VCaP (cell line): ENCODE data around the gene AKAP11.

ENCODE experiments used
- H3K27ac ChIP-seq: fragments of 450-650 bp; 2 replicates; pipeline ENCODE4 v1.5.1; 2017
- CTCF ChIP-seq: fragments of 450-650 bp; conservative IDR thresholded peaks from 2 replicates; pipeline ENCODE4 v1.5.1; 2017; ENCODE audit warnings: mild to moderate bottlenecking, moderate library complexity

Gene AKAP11

GRCh38 chr13:42280537-42280936 lies 8.6 kb downstream of the AKAP11 start:
- no peak for TF ChIP-seq CTCF
- H3K27ac ChIP-seq = peak overlapping the region; percentile 11; the same call in 1 of the 2 replicates

- no peak overlapping the region for H3K27ac ChIP-seq
- no peak for TF ChIP-seq CTCF
Measured at GRCh38 chr13:42283574-42283973, 11.6 kb downstream of the AKAP11 start.

- TF ChIP-seq CTCF = no peak
- H3K27ac ChIP-seq = no peak overlapping the region
Measured at GRCh38 chr13:42284068-42284467, 12.1 kb downstream of the AKAP11 start.

DNA sequence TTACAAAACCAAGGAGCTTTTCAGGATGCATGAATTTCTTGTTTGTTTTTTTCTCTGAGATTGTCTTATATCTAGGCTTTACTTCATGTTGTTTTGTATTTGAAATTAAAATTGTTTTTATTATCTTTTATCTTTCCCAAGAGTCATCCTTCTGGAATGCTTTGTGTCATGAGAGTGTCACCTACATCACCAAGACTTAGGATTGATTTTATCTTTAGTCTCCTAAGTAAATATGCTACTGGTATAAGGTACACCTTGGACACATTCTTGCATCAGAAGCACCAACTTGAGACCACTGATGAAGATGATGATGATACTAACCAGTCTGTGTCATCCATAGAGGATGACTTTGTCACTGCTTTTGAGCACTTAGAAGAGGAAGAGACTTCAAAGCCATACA lies 26.4 kb downstream of the AKAP11 start:
- no peak overlapping the region for H3K27ac ChIP-seq
- no peak for TF ChIP-seq CTCF

- TF ChIP-seq CTCF = no peak
- H3K27ac ChIP-seq = no peak overlapping the region
Measured at GRCh38 chr13:42305503-42305902, 33.6 kb downstream of the AKAP11 start.

DNA sequence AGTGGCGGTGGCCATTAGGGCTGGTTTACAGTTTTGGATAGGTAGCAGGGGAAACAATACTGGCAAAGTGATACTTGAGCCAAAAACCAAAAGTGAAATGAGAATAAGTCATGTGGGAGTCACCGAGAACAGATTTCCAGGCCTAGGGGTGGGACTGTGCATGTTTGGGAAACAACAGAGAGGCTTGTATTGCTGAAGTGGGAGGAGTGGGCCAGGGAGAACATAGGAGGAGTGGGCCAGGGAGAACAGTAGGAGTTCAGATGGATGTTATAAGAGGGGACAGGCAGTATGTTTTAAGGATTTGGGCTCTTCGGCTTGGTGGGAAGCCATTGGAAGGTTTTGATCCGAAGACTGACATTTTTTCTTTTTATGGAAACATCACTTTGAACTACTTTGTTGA lies 35.5 kb downstream of the AKAP11 start:
- H3K27ac ChIP-seq = no peak overlapping the region
- no peak for TF ChIP-seq CTCF

GRCh38 chr13:42312817-42313431 lies 41.0 kb downstream of the AKAP11 start:
- H3K27ac ChIP-seq = no peak overlapping the region
- no peak for TF ChIP-seq CTCF
